Activated B cell treated with CpG ODN at 0.5 μM for 24 hours (primary cell): ENCODE measurements around the gene IL1R2. TPM values are rescaled to one million over a fixed set of nuclear protein-coding genes. Genes with fewer than 3 reads are reported as not detected.

Experiments used
- ATAC-seq: fragments of 200-7000 bp; cut with Tn5 transposase; one replicate; pipeline ENCODE4 v1.10.0; 2021; ENCODE audit warnings: low read depth, mild to moderate bottlenecking, moderate library complexity
- CTCF ChIA-PET: fragments of 350-600 bp; sonication (Branson Sonifier 250); formaldehyde crosslinking; loops from one replicate; lab custom pipeline; 2021; ENCODE audit warnings: antibody characterized with exemption; lab: Charles Lee
- POLR2A ChIA-PET: fragments of 350-600 bp; sonication (Branson Sonifier 250); formaldehyde crosslinking; loops from one replicate; lab custom pipeline; 2021; ENCODE audit warnings: antibody characterized with exemption; lab: Charles Lee
- DNase-seq: peaks from one replicate; pipeline ENCODE4 v3.0.0; 2022
- H3K27ac Mint-ChIP-seq: one replicate; pipeline ENCODE4 v1.8.0; 2020; ENCODE audit warnings: mixed read lengths
- H3K27me3 Mint-ChIP-seq: one replicate; pipeline ENCODE4 v1.8.0; 2021; ENCODE audit warnings: mixed read lengths
- H3K36me3 Mint-ChIP-seq: one replicate; pipeline ENCODE4 v1.8.0; 2021; ENCODE audit warnings: low read depth, mixed read lengths
- H3K4me1 Mint-ChIP-seq: one replicate; pipeline ENCODE4 v1.8.0; 2021; ENCODE audit warnings: mixed read lengths
- H3K4me3 Mint-ChIP-seq: one replicate; pipeline ENCODE4 v1.8.0; 2020; ENCODE audit warnings: mild to moderate bottlenecking, mixed read lengths
- H3K9me3 Mint-ChIP-seq: one replicate; pipeline ENCODE4 v1.8.0; 2020; ENCODE audit warnings: mixed read lengths
- intact Hi-C: fragments of 100-400 bp; cut with micrococcal nuclease; formaldehyde crosslinking; loops from one replicate; pipeline ENCODE4 v1.15.1; 2024
- total RNA-seq: library from RNA; stranded (reverse); gene quantifications from 2 replicates; pipeline ENCODE4 v1.2.3, GENCODE V29; 2022
- TF ChIP-seq, protein P1 (sequence below): fragments of 200-600 bp; IDR thresholded peaks from one replicate; pipeline ENCODE4 v1.8.0; 2022; ENCODE audit warnings: antibody characterized with exemption, mild to moderate bottlenecking

Gene IL1R2
- total RNA-seq, 1 donor from 2014 or later: not detected

DNA sequence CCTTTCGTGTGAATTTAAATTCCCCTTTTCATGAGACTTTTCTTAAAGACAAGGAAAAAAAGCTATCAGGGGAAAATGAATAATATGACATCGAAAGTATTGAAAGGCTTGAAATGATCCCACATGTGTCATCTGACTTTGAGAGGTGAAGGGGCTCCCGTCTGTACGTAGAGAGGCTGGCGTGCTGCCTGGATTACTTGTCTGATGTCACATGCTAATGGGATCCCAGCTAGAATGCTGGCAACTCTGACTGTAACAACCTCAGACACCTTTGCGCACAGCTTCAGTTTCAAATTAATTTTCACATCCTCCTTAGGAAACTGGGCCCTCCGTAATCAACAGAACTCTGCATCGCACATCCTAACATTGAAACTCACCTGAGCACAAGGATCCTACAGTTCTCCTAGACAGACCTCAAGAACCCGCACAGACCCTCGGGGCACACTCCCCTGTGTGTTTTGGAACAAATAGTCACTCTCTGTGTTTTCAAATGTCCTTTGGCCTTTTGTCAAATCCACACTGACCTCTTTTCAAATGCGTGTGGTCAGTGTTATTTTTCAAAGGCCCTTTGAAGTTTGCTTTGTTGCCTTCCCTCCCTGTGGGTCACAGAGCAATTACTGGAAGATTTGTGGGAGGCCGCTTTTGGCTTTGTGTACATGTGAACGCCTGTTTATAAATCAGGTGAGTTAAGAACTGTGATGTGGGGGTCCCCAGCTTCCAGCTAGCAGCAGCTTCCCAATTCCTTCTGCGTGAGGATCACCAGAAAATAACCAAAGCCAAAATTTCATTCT is 65.9 kb downstream of the IL1R2 start:
- Mint-ChIP-seq H3K27me3 (peaks cover 8% of the 10 kb centered on the region), H3K4me1 (no peaks in the 10 kb centered on the region), H3K4me3 (no peak overlapping the region), H3K27ac (no peak overlapping the region), H3K9me3 (no peaks in the 10 kb centered on the region), H3K36me3 (no peaks in the 10 kb centered on the region)
- DNase-seq (no peak), ATAC-seq (no peak)
- TF ChIP-seq, protein P1, sequence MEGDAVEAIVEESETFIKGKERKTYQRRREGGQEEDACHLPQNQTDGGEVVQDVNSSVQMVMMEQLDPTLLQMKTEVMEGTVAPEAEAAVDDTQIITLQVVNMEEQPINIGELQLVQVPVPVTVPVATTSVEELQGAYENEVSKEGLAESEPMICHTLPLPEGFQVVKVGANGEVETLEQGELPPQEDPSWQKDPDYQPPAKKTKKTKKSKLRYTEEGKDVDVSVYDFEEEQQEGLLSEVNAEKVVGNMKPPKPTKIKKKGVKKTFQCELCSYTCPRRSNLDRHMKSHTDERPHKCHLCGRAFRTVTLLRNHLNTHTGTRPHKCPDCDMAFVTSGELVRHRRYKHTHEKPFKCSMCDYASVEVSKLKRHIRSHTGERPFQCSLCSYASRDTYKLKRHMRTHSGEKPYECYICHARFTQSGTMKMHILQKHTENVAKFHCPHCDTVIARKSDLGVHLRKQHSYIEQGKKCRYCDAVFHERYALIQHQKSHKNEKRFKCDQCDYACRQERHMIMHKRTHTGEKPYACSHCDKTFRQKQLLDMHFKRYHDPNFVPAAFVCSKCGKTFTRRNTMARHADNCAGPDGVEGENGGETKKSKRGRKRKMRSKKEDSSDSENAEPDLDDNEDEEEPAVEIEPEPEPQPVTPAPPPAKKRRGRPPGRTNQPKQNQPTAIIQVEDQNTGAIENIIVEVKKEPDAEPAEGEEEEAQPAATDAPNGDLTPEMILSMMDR: no peak
- intact Hi-C loops: no loop called here
- ChIA-PET CTCF (interaction anchor here (0.7 kb wide), 1 partner anchor 11 kb away, joined by 3 read pairs; no protein-coding TSS in a partner anchor), POLR2A (no interaction called here)

DNA sequence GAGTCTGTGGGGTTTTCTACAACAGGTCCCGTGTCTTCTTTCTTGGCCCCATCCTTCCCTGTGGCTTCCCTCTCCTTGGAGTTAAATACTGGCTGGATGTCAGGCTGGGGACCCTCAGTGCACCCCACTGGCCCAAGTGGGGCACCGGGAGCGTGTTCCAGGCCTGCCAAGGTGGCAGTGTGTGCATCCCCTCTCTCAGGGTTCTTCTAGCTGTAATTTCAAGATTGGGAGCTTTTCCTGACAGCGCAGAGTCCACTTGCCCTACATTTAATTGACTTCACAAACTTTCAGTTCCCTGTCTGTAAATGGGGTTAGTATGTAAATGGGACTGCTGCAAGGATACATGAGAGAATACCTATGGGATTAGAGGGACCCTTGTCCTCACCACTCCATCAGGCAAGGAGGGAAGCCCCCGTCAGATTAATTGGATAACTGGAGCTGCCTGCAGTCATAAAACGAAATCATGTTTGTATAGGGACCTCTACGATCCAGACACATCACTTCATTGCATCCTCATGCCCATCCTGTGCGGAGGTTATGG is 66.6 kb downstream of the IL1R2 start:
- no peaks in the 10 kb centered on the region for H3K36me3 Mint-ChIP-seq
- no peak overlapping the region for H3K4me3 Mint-ChIP-seq
- TF ChIP-seq, protein P1: no peak
- no peaks in the 10 kb centered on the region for H3K9me3 Mint-ChIP-seq
- ChIA-PET CTCF (no interaction called here), POLR2A (no interaction called here)
- intact Hi-C loops: no loop called here
- peaks cover 8% of the 10 kb centered on the region for H3K27me3 Mint-ChIP-seq
- DNase-seq (no peak), ATAC-seq (no peak)
- H3K4me1 Mint-ChIP-seq: no peaks in the 10 kb centered on the region
- H3K27ac Mint-ChIP-seq: no peak overlapping the region

DNA sequence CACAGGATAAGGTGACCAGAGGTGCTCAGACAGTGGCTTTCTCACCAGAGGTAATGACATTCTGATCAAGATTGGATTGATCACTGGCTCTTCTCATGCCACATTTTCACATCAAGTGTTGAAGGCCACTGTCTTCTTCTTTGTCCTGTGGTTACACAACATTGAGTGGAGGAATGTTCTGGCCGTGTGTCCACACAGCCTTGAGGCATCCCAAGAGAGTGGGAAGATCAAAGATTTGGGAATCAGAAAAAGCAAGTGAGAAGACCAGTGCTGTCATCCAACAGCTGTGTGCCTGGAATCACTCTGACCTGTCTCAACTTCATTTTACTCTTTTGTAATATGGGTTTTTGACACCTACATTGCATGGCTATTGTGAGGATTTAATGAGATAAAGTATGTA is 67.4 kb downstream of the IL1R2 start:
- CTCF ChIA-PET: no interaction called here

DNA sequence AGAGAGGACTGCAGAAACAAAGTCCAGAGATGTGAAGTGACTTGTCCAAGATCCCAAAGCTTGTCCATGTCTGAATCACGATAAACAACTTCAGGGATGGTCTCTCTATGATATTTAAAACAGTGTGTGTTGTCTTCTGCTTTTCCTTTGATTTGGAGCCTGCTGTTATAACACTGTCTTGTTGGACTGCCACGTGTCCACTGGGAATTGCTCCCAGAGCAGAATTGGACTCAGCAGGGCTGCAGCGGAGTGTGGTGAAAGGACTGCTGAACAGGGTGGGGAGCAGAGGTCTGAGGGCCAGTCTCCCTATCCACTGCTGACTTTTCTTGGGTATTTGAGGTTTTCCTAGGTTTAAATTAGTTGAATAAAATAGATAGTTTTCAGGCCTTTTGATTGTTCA is 68.3 kb downstream of the IL1R2 start:
- no peak overlapping the region for H3K27ac Mint-ChIP-seq
- TF ChIP-seq, protein P1: no peak

More for the DNA sequence above, 67.4 kb downstream of the IL1R2 start:
- Mint-ChIP-seq H3K4me1 (no peaks in the 10 kb centered on the region), H3K27ac (no peak overlapping the region), H3K36me3 (no peaks in the 10 kb centered on the region), H3K9me3 (no peaks in the 10 kb centered on the region), H3K4me3 (no peak overlapping the region), H3K27me3 (peaks cover 8% of the 10 kb centered on the region)
- TF ChIP-seq, protein P1: no peak
- intact Hi-C loops: no loop called here
- ATAC-seq: no peak
- POLR2A ChIA-PET: no interaction called here
- no peak for DNase-seq

DNA sequence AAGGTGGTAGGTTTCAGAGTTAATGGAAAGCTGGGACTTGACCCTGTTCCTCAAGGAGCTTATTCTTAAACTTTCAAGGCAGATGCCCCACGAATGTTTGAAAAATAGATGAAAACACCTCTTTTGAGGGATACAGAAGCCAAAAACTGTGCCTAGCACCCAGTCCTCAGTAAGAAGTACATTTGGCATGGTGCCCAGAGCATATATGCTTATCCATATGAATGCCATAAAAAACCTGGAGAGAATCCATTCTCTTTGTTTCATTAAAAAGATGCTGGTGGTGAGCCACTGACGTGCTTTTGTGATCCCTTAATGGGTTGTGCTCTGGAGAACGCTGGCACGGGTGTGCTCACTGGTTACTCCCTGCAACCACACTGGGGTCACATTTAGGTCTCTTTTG is 69.0 kb downstream of the IL1R2 start:
- Mint-ChIP-seq H3K4me3 (no peak overlapping the region), H3K36me3 (no peaks in the 10 kb centered on the region), H3K27me3 (peaks cover 16% of the 10 kb centered on the region), H3K27ac (no peak overlapping the region), H3K9me3 (no peaks in the 10 kb centered on the region), H3K4me1 (no peaks in the 10 kb centered on the region)
- DNase-seq (no peak), ATAC-seq (no peak)
- CTCF ChIA-PET: no interaction called here
- TF ChIP-seq, protein P1: no peak
- POLR2A ChIA-PET: no interaction called here
- intact Hi-C loops: no loop called here

More for the DNA sequence above, 68.3 kb downstream of the IL1R2 start:
- ATAC-seq: no peak
- DNase-seq: no peak
- Mint-ChIP-seq H3K4me3 (no peak overlapping the region), H3K36me3 (no peaks in the 10 kb centered on the region), H3K27me3 (peaks cover 10% of the 10 kb centered on the region), H3K9me3 (no peaks in the 10 kb centered on the region), H3K4me1 (no peaks in the 10 kb centered on the region)
- ChIA-PET POLR2A (no interaction called here), CTCF (no interaction called here)
- intact Hi-C loops: no loop called here
